DOHH2 (cell line): ENCODE data around the gene NAALADL2.

Experiments
- EZH2phosphoT487 ChIP-seq: fragments of 200-600 bp; sonication (generic); IDR thresholded peaks from 2 replicates; pipeline ENCODE4 v1.6.1; 2017; ENCODE audit warnings: borderline replicate concordance, mild to moderate bottlenecking, antibody characterized with exemption, low read length, moderate library complexity, mixed read lengths
- TF ChIP-seq, protein P1 (sequence below): fragments of 200-600 bp; sonication (generic); IDR thresholded peaks from one replicate; pipeline ENCODE4 v1.5.1; 2014; ENCODE audit warnings: antibody characterized with exemption, mild to moderate bottlenecking, low read depth, low read length; ENCODE audit not compliant: poor library complexity, severe bottlenecking

DNA sequence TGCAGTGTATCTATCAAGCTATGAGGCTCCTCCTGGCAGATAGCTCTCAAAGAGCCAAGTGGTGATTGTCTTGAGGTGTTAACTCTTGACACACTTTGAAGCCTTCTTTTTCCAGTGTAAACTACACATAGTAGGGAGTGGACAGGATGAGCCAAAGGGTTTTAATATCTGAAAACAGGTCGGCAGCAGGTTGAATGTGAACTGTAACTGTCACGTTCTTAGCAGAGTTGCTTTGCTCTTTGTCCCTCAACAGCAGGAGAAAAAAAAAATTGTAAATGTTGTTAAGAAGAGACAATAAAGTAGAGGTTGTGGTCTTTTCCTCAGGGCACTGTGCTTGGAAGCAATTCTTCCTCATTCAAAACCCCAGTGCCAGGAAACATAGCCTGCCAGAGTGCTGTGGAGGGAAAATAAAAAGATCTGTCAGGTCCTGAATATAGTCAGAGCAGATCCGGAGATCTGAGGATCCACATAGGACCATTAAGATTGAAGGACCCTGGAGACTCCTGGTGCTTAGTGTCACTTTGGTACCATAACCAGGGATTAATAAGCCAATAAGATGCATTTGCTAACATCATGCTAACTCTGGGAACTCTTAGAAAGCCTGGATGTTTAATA lies 229.7 kb downstream of the NAALADL2 start:
- TF ChIP-seq, protein P1, sequence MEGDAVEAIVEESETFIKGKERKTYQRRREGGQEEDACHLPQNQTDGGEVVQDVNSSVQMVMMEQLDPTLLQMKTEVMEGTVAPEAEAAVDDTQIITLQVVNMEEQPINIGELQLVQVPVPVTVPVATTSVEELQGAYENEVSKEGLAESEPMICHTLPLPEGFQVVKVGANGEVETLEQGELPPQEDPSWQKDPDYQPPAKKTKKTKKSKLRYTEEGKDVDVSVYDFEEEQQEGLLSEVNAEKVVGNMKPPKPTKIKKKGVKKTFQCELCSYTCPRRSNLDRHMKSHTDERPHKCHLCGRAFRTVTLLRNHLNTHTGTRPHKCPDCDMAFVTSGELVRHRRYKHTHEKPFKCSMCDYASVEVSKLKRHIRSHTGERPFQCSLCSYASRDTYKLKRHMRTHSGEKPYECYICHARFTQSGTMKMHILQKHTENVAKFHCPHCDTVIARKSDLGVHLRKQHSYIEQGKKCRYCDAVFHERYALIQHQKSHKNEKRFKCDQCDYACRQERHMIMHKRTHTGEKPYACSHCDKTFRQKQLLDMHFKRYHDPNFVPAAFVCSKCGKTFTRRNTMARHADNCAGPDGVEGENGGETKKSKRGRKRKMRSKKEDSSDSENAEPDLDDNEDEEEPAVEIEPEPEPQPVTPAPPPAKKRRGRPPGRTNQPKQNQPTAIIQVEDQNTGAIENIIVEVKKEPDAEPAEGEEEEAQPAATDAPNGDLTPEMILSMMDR: no peak
- no peak for TF ChIP-seq EZH2phosphoT487
